Neural progenitor cell (in vitro differentiated cells): Measurements from ENCODE around the gene CNPY1. TPM values are rescaled to one million over a fixed set of nuclear protein-coding genes. Genes with fewer than 3 reads are reported as not detected.
A peak's percentile ranks its signal among the peaks of the same experiment; 100 is the strongest.

ENCODE experiments used
- DNase-seq: peaks from one replicate; pipeline ENCODE4 v3.0.0-alpha.2; 2016; ENCODE audit warnings: low spot score
- H2AFZ ChIP-seq: fragments of 200-600 bp; sonication (generic); replicated peaks from 2 replicates; pipeline ENCODE4 v1.6.1; 2016; ENCODE audit warnings: antibody characterized with exemption
- H3F3A ChIP-seq: fragments of 200-600 bp; sonication (generic); 2 replicates; pipeline ENCODE4 v1.6.1; 2016; ENCODE audit warnings: antibody characterized with exemption, low read depth
- H3K27ac ChIP-seq: fragments of 200-600 bp; sonication (generic); 2 replicates; pipeline ENCODE4 v1.5.1; 2016; ENCODE audit warnings: mild to moderate bottlenecking
- H3K27me3 ChIP-seq: fragments of 200-600 bp; sonication (generic); 2 replicates; pipeline ENCODE4 v1.6.1; 2016; ENCODE audit warnings: mild to moderate bottlenecking, moderate library complexity
- H3K36me3 ChIP-seq: fragments of 200-600 bp; sonication (generic); 2 replicates; pipeline ENCODE4 v1.5.1; 2016
- H3K4me1 ChIP-seq: fragments of 200-600 bp; sonication (generic); 2 replicates; pipeline ENCODE4 v1.6.1; 2016; ENCODE audit warnings: mixed run types
- H3K4me2 ChIP-seq: fragments of 200-600 bp; sonication (generic); 2 replicates; pipeline ENCODE4 v1.6.1; 2016
- H3K4me3 ChIP-seq: fragments of 200-600 bp; sonication (generic); 2 replicates; pipeline ENCODE4 v1.5.1; 2016
- H3K79me2 ChIP-seq: fragments of 200-600 bp; sonication (generic); 2 replicates; pipeline ENCODE4 v1.6.1; 2016; ENCODE audit warnings: low read depth
- H3K9ac ChIP-seq: fragments of 200-600 bp; sonication (generic); 2 replicates; pipeline ENCODE4 v1.6.1; 2016
- H3K9me3 ChIP-seq: fragments of 200-600 bp; sonication (generic); 2 replicates; pipeline ENCODE4 v1.5.1; 2016; ENCODE audit warnings: low read depth
- H4K20me1 ChIP-seq: fragments of 200-600 bp; sonication (generic); 2 replicates; pipeline ENCODE4 v1.6.1; 2016; ENCODE audit warnings: low read depth
- H3K27ac Mint-ChIP-seq: 3 replicates; pipeline ENCODE4 v1.8.0; 2021; ENCODE audit warnings: mixed read lengths
- H3K27me3 Mint-ChIP-seq: 2 replicates; pipeline ENCODE4 v1.8.0; 2022; ENCODE audit warnings: low read depth, mild to moderate bottlenecking, inconsistent platforms, moderate library complexity, mixed read lengths; ENCODE audit not compliant: insufficient read depth
- H3K36me3 Mint-ChIP-seq: 3 replicates; pipeline ENCODE4 v1.8.0; 2021; ENCODE audit warnings: mixed read lengths
- H3K4me1 Mint-ChIP-seq: 3 replicates; pipeline ENCODE4 v1.8.0; 2021; ENCODE audit warnings: mixed read lengths
- H3K4me3 Mint-ChIP-seq: 3 replicates; pipeline ENCODE4 v1.8.0; 2021; ENCODE audit warnings: mild to moderate bottlenecking, moderate library complexity, mixed read lengths
- H3K9me3 Mint-ChIP-seq: 3 replicates; pipeline ENCODE4 v1.8.0; 2020; ENCODE audit warnings: mixed read lengths
- EZH2 ChIP-seq: fragments of 200-600 bp; sonication (generic); IDR thresholded peaks from 2 replicates; pipeline ENCODE4 v1.6.1; 2017; ENCODE audit warnings: antibody characterized with exemption, mild to moderate bottlenecking, moderate library complexity
- EZH2phosphoT487 ChIP-seq: fragments of 200-600 bp; sonication (generic); IDR thresholded peaks from 2 replicates; pipeline ENCODE4 v1.6.1; 2017; ENCODE audit warnings: antibody characterized with exemption
- total RNA-seq: library from RNA; depleted of rRNA; stranded (reverse); fragments of >200 nt; gene quantifications from 2 replicates; pipeline ENCODE4 v1.2.3, GENCODE V29; 2015; ENCODE audit warnings: low replicate concordance
- TF ChIP-seq, protein P1 (sequence below): fragments of 200-600 bp; sonication (generic); IDR thresholded peaks from 2 replicates; pipeline ENCODE4 v1.5.1; 2017; ENCODE audit warnings: antibody characterized with exemption, mild to moderate bottlenecking

CNPY1 gene
- total RNA-seq, 1 donor from 2014 or later: not detected

GRCh38 chr7:155469311-155470185 lies 76.8 kb downstream of the CNPY1 start:
- Histone ChIP-seq H3K79me2 (no peaks in the 10 kb centered on the region), H3K4me3 (no peak overlapping the region), H3F3A (peaks cover 30% of the 10 kb centered on the region), H3K9ac (no peak overlapping the region), H3K9me3 (no peaks in the 10 kb centered on the region), H3K27ac (no peak overlapping the region), H3K27me3 (peaks cover 100% of the 10 kb centered on the region), H4K20me1 (peaks cover 98% of the 10 kb centered on the region), H3K4me1 (peaks cover 16% of the 10 kb centered on the region), H2AFZ (no peak overlapping the region), H3K4me2 (no peak overlapping the region), H3K36me3 (no peaks in the 10 kb centered on the region)
- DNase-seq: peak; percentile 1
- peak overlapping the region; percentile 88 for H3K4me3 Mint-ChIP-seq
- TF ChIP-seq, protein P1, sequence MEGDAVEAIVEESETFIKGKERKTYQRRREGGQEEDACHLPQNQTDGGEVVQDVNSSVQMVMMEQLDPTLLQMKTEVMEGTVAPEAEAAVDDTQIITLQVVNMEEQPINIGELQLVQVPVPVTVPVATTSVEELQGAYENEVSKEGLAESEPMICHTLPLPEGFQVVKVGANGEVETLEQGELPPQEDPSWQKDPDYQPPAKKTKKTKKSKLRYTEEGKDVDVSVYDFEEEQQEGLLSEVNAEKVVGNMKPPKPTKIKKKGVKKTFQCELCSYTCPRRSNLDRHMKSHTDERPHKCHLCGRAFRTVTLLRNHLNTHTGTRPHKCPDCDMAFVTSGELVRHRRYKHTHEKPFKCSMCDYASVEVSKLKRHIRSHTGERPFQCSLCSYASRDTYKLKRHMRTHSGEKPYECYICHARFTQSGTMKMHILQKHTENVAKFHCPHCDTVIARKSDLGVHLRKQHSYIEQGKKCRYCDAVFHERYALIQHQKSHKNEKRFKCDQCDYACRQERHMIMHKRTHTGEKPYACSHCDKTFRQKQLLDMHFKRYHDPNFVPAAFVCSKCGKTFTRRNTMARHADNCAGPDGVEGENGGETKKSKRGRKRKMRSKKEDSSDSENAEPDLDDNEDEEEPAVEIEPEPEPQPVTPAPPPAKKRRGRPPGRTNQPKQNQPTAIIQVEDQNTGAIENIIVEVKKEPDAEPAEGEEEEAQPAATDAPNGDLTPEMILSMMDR: no peak
- TF ChIP-seq EZH2 (no peak), EZH2phosphoT487 (no peak)
- H3K27me3 Mint-ChIP-seq: peaks cover 54% of the 10 kb centered on the region
- peaks cover 81% of the 10 kb centered on the region for H3K4me1 Mint-ChIP-seq
- H3K36me3 Mint-ChIP-seq: no peaks in the 10 kb centered on the region
- H3K27ac Mint-ChIP-seq: peak overlapping the region; percentile 95
- H3K9me3 Mint-ChIP-seq: no peaks in the 10 kb centered on the region

GRCh38 chr7:155468785-155469148 lies 77.6 kb downstream of the CNPY1 start:
- peak overlapping the region; percentile 70 for H3K4me2 ChIP-seq
- peaks cover 100% of the 10 kb centered on the region for H3K27me3 ChIP-seq
- H4K20me1 ChIP-seq: peaks cover 100% of the 10 kb centered on the region
- H3K4me1 Mint-ChIP-seq: peaks cover 79% of the 10 kb centered on the region
- no peak overlapping the region for H3K4me3 ChIP-seq
- no peaks in the 10 kb centered on the region for H3K9me3 ChIP-seq
- H3K4me1 ChIP-seq: peaks cover 16% of the 10 kb centered on the region
- H3K4me3 Mint-ChIP-seq: peak overlapping the region; percentile 88
- H2AFZ ChIP-seq: no peak overlapping the region
- TF ChIP-seq EZH2phosphoT487 (peak; percentile 40), EZH2 (peak; percentile 29)
- TF ChIP-seq, protein P1: no peak
- no peak overlapping the region for H3K27ac ChIP-seq
- H3K9me3 Mint-ChIP-seq: no peaks in the 10 kb centered on the region
- peaks cover 54% of the 10 kb centered on the region for H3K27me3 Mint-ChIP-seq
- H3K79me2 ChIP-seq: no peaks in the 10 kb centered on the region
- H3K36me3 ChIP-seq: no peaks in the 10 kb centered on the region
- DNase-seq: no peak
- H3K9ac ChIP-seq: no peak overlapping the region
- H3K36me3 Mint-ChIP-seq: peaks cover under 1% of the 10 kb centered on the region
- H3F3A ChIP-seq: peaks cover 37% of the 10 kb centered on the region
- peak overlapping the region; percentile 95 for H3K27ac Mint-ChIP-seq

DNA sequence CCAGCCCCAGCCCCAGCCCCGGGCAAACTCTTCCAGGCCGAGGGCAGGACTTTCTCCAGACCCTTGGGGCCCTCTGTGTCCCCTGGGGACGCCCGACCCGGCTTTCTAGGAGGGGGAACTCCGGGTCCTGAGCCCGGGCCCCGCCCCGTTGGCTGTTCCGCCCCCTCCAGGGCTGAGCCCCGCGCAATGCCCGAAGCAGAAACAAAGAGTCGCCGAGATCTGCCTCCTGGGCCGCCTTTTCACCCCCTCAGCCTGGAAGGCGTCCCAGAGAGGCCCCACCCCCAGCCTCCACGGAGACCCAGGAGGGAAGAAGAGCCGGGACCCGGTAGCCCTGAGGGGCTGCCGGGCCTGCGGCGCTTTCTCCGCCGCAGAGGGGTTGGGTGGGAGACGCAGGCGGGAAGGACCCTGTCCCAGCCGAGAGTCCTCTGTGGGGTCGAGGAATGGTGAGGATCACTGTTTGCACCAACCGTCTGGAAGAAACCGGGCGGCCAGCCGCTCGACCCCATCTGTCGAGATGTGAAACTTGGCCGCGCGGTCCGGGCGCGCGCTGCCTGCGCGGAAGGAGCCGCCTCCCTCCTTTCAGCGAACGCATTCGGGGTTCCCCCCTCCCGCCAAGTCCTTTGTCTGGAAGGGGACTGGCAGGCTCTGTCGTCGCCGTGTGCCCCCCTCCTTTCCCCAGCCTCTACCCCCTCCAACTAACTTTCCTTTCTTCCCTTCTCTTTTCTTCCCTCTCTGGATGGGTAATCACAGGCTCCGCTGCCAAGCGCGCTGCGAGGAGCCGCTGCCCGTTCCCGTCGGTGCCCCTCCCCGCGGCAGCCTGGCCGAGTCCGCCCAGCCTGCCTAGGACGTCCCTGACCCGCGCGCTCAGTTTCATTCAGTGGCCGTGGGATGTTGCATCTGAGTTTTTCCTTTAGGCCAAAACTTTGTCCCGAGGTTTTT lies 78.2 kb downstream of the CNPY1 start:
- Mint-ChIP-seq H3K4me3 (peak overlapping the region; percentile 88), H3K4me1 (peaks cover 75% of the 10 kb centered on the region), H3K36me3 (peaks cover 2% of the 10 kb centered on the region), H3K27ac (peak overlapping the region; percentile 95), H3K27me3 (peaks cover 50% of the 10 kb centered on the region), H3K9me3 (no peaks in the 10 kb centered on the region)
- Histone ChIP-seq H3K4me1 (peaks cover 16% of the 10 kb centered on the region), H3K36me3 (no peaks in the 10 kb centered on the region), H3K9me3 (no peaks in the 10 kb centered on the region), H3K9ac (no peak overlapping the region), H3F3A (peaks cover 41% of the 10 kb centered on the region), H2AFZ (no peak overlapping the region), H3K79me2 (no peaks in the 10 kb centered on the region), H3K27me3 (peaks cover 100% of the 10 kb centered on the region), H3K4me3 (peak overlapping the region; percentile 39), H4K20me1 (peaks cover 100% of the 10 kb centered on the region), H3K4me2 (peak overlapping the region; percentile 70), H3K27ac (no peak overlapping the region)
- DNase-seq: peak; percentile 74
- TF ChIP-seq EZH2phosphoT487 (peak; percentile 92), EZH2 (peak; percentile 89)
- TF ChIP-seq, protein P1: no peak
